Kidney (tissue), 14 donors: ENCODE results near the gene PDLIM7. TPM values are rescaled to one million over a fixed set of nuclear protein-coding genes. Genes with fewer than 3 reads are reported as not detected.

Experiments used
- DNase-seq, 5 donors: peaks; one replicate each; pipeline ENCODE4 v3.0.0-alpha.2; 2013 to 2020
- FAIRE-seq: peaks from 2 replicates; lab custom pipeline; 2012; peaks lifted over from hg19 to GRCh38; lab: Jason Lieb, UNC
- H3K27ac ChIP-seq, 2 donors: one replicate each; pipeline ENCODE4 v1.7.0; 2013; ENCODE audit warnings: low read depth in 2 of 2, low read length in 2 of 2, inconsistent platforms in 1 of 2
- H3K27me3 ChIP-seq: one replicate; pipeline ENCODE4 v1.7.1; 2013; ENCODE audit warnings: low read length, inconsistent platforms; ENCODE audit not compliant: control insufficient read depth, insufficient read depth
- H3K36me3 ChIP-seq, 3 donors: one replicate each; pipeline versions ENCODE4 v1.7.0 to v1.7.1; 2013; ENCODE audit warnings: low read length in 3 of 3, control low read depth in 1 of 3, inconsistent platforms in 1 of 3; ENCODE audit not compliant: insufficient read depth in 3 of 3, control insufficient read depth in 2 of 3
- H3K4me1 ChIP-seq, 3 donors: one replicate each; pipeline versions ENCODE4 v1.7.0 to v1.7.1; 2013; ENCODE audit warnings: low read length in 3 of 3, inconsistent platforms in 1 of 3, low read depth in 1 of 3; ENCODE audit not compliant: control insufficient read depth in 2 of 3, insufficient read depth in 2 of 3
- H3K4me3 ChIP-seq, 3 donors: one replicate each; pipeline versions ENCODE4 v1.7.0 to v1.8.1; 2013; ENCODE audit warnings: low read length in 3 of 3, control low read depth in 1 of 3, inconsistent platforms in 1 of 3
- H3K9ac ChIP-seq, 3 donors: one replicate each; pipeline versions ENCODE4 v1.7.0 to v1.7.1; 2013; ENCODE audit warnings: low read length in 3 of 3, control low read depth in 1 of 3, inconsistent platforms in 1 of 3
- H3K9me3 ChIP-seq, 3 donors: one replicate each; pipeline versions ENCODE4 v1.7.0 to v1.7.1; 2013; ENCODE audit warnings: low read length in 3 of 3, control low read depth in 1 of 3, inconsistent platforms in 1 of 3; ENCODE audit not compliant: control insufficient read depth in 2 of 3, insufficient read depth in 1 of 3
- intact Hi-C: fragments of 100-400 bp; cut with DNase I; formaldehyde crosslinking; loops from one replicate; pipeline ENCODE4 v1.11.1; 2022
- polyA plus RNA-seq: library from polyadenylated mRNA; stranded (reverse); fragments of 350-450 nt; fragmentation: Illumina TruSeq; extraction: RNeasy Lipid Tissue Mini Kit (QIAGEN cat#74804); gene quantifications from one replicate; pipeline ENCODE4 v1.2.3, GENCODE V29; 2014; ENCODE audit warnings: low read depth, low replicate concordance; ENCODE audit not compliant: insufficient read depth
- total RNA-seq: library from RNA; stranded (reverse); fragmentation: NEBNext Ultra II Directional; extraction: Animal tissue kit (Norgen Biotek cat#: 25700); gene quantifications from one replicate; pipeline ENCODE4 v1.2.1, GENCODE V29; 2021
- TF ChIP-seq, protein P1 (sequence below): IDR thresholded peaks from 3 replicates; pipeline ENCODE4 v1.5.1; 2012; ENCODE audit warnings: mild to moderate bottlenecking, moderate library complexity, borderline replicate concordance; ENCODE audit not compliant: insufficient read depth; ENCODE audit errors: extremely low read depth
- donor health status: control.
- donor health status: control.
- donor health status: control.
- donor health status: control.
- donor health status: control.
- donor health status: DM: yes; HTN: yes; CAD: no.
- donor health status: Normal renal cell carcinoma (clear cell type).

PDLIM7 gene
- total and polyA plus RNA-seq, 2 donors from 2014 or later: 46.4 to 89.7 TPM

- H3K9ac ChIP-seq: no peak overlapping the region
- TF ChIP-seq, protein P1, sequence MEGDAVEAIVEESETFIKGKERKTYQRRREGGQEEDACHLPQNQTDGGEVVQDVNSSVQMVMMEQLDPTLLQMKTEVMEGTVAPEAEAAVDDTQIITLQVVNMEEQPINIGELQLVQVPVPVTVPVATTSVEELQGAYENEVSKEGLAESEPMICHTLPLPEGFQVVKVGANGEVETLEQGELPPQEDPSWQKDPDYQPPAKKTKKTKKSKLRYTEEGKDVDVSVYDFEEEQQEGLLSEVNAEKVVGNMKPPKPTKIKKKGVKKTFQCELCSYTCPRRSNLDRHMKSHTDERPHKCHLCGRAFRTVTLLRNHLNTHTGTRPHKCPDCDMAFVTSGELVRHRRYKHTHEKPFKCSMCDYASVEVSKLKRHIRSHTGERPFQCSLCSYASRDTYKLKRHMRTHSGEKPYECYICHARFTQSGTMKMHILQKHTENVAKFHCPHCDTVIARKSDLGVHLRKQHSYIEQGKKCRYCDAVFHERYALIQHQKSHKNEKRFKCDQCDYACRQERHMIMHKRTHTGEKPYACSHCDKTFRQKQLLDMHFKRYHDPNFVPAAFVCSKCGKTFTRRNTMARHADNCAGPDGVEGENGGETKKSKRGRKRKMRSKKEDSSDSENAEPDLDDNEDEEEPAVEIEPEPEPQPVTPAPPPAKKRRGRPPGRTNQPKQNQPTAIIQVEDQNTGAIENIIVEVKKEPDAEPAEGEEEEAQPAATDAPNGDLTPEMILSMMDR: no peak
- no peaks in the 10 kb centered on the region for H3K9me3 ChIP-seq
- no peaks in the 10 kb centered on the region for H3K27me3 ChIP-seq
- FAIRE-seq (no peak), DNase-seq (peak in 1 of 5 donors; percentile 66)
- H3K4me3 ChIP-seq: no peak overlapping the region
- H3K36me3 ChIP-seq: no peaks in the 10 kb centered on the region
- H3K4me1 ChIP-seq: peaks cover 0 to 9% (median 0%) of the 10 kb centered on the region in 3 donors
- no peak overlapping the region for H3K27ac ChIP-seq
- intact Hi-C loops: no loop called here
These were observed 4.6 kb downstream of the PDLIM7 start for GRCh38 chr5:177492841-177493240.

DNA sequence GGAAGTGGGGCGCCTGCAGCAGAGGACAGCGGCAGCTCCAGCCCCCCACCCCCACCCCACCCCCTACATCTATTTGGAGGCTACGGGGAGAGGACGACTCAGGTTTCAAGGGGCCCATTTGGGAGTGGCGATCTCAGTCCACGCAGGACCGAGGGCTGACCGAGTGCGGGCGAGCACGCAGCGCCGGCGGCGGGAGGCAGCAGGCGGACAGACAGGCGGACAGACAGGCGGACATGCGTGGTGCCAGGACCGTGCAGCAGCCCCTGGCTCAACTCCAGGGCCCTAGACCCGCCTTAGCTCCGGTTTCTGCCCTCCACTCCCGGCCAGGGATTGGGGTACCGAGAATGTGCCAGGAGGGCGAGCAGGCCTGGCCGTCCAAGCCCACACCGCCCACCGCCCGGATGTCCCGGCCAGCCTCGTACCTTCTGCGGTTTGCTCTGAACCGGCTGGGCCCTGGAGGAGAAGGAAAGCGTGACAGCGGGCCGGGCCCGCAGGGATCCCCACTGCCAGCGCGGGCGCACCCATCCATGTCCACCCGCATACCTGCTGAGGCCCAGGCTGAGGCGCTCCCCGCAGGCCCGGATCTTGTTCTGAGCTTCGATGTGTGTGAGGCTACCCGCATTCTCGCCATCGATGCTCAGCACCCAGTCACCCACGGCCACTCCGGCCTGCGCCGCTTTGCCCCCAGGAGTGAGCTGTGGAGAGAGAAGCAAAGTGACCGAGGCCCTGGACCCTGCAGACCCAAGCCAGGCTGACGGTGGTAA is 5.2 kb downstream of the PDLIM7 start:
- no peaks in the 10 kb centered on the region for H3K9me3 ChIP-seq
- FAIRE-seq (no peak), DNase-seq (peak in 1 of 5 donors; percentile 79)
- no peak overlapping the region for H3K4me3 ChIP-seq
- H3K9ac ChIP-seq: no peak overlapping the region
- H3K4me1 ChIP-seq: peaks cover 0 to 9% (median 0%) of the 10 kb centered on the region in 3 donors
- no peak overlapping the region for H3K27ac ChIP-seq
- intact Hi-C loops: no loop called here
- no peaks in the 10 kb centered on the region for H3K27me3 ChIP-seq
- TF ChIP-seq, protein P1: no peak
- H3K36me3 ChIP-seq: no peaks in the 10 kb centered on the region

DNA sequence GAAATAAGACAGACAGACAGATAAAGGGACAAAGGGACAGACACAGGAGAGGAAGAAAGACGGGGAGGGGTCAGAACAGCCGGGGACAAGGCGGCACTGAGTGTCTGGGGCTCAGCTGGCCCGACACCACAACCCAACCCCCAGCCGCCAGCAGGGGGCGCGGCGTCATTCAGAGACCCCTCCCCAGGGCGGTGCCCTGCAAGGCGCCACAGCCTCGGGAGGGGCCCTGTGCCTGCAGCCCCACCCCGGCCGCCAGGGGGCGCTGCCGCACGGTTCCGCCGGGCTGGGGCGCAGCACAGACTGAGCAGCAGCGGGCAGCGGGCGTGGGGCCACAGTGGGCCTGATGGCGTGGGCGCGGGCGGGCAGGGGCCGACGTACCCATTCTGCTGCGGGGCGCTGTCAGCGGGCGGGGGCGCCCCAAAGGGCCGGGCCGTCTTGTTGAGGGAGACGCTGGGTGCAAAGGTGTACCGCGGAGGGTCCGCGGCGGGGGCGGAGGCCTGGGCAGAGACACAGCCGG is 5.9 kb downstream of the PDLIM7 start:
- intact Hi-C loops: no loop called here
- H3K4me1 ChIP-seq: peaks cover 0 to 6% (median 0%) of the 10 kb centered on the region in 3 donors
- no peak overlapping the region for H3K4me3 ChIP-seq
- H3K9me3 ChIP-seq: no peaks in the 10 kb centered on the region
- FAIRE-seq: no peak
- DNase-seq: peak; percentile 57 to 81 (median 73)
- H3K9ac ChIP-seq: no peak overlapping the region
- no peaks in the 10 kb centered on the region for H3K27me3 ChIP-seq
- TF ChIP-seq, protein P1: peak; percentile 21
- H3K27ac ChIP-seq: no peak overlapping the region
- H3K36me3 ChIP-seq: no peaks in the 10 kb centered on the region
